Activated CD8-positive, alpha-beta memory T cell treated with anti-CD3 and anti-CD28 coated beads, Interleukin-2, amount 50 U/mL, for 24 hours (primary cell): ENCODE results near the gene ATP6V1A.
"Not testable (repeated sequence)": the region's sequence is repeated elsewhere in the genome, so short reads cannot be mapped to it uniquely, and the experiment has no call there.

ENCODE experiments used
- DNase-seq: peaks from one replicate; pipeline ENCODE4 v3.0.0-alpha.2; 2020; ENCODE audit errors: extremely low read depth

The ATP6V1A gene

DNA sequence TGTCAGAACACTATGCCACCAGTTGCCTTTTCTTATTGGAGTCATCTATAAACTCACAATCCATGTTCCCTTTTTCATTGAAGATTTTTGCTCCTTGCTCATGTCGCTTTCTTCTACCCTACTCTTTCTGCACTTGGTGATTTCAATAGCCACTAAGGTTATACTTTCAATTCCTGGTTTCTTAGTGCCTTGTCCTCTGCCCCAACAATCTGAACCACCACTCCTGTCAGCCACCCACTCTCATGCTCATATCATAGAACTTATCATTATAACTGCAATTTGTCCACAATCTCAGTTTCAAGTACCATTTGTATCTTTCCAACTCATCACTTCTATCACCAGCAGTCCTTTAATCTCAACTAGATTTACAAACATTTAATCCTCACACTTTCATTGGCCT, 81.8 kb downstream of the ATP6V1A start:
- no peak for DNase-seq

GRCh38 chr3:113829576-113830354, 82.9 kb downstream of the ATP6V1A start:
- DNase-seq: no peak

DNA sequence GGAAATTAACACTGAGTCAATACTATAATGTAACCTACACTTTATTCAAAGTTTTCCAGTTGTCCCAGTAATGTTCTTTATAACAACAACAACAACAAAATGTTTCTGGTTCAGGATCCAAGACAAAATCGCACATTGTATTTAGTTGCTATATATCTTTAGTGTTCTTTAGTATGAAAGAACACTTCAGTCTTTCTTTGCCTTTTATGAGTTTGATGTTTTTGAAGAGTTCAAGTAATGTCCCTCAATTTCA, 84.2 kb downstream of the ATP6V1A start:
- no peak for DNase-seq

- no peak for DNase-seq
Observed at GRCh38 chr3:113832477-113833164, 85.8 kb downstream of the ATP6V1A start.

DNA sequence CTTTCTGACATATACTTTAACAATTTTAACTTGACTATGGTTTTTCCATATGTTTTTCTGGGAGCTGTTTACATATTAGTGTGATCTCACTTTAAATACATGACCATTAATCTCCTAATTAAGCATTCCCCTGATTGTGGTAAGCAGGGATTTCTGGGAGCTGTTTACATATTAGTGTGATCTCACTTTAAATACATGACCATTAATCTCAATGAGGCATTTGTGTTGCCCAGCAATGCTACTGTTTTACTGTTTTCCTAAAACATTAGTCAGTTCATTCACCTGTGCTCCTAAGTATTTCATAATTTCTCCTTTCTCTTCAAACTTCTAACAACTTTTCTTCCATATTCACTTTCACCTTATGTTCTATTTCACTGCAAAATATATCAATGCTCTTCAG, 88.1 kb downstream of the ATP6V1A start:
- DNase-seq: no peak

GRCh38 chr3:113838631-113839209, 91.9 kb downstream of the ATP6V1A start, which contains the start of gene GRAMD1C:
Gene GRAMD1C (plus strand): TSS chr3:113838788. CDS start chr3:113838910, 122 bp downstream.
- peak; percentile 58 for DNase-seq

- no peak for DNase-seq
Observed at GRCh38 chr3:113839551-113839950, 92.7 kb downstream of the ATP6V1A start.

DNA sequence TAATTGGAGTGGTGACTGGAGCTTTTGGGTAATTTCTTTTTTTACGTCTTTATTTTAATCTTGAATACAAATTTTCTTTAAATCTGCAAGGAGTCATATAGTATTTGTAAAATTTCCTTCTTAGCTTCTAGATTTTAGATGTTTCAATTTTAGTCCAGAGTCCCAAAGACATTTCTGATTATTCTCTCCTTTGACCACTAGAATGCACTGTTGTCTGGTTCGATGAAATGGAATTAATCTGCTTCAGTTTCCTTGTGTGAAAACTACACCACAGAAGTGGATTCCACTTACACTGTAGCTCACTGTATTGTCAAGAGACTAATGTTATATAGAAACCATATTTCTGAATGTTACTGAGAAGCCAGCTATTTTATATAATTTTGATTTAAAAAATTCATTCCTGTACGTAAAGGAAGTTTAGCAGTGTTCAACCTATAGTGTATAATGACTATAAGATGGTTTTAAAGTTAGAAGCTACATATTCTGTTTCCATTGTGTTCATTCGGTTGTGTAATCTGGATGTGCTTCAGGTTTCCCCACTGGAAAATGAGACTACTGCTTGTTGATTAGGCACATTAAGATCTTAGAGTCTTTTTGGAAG, 97.9 kb downstream of the ATP6V1A start:
- no peak for DNase-seq

- no peak for DNase-seq
Observed at GRCh38 chr3:113847247-113847646, 100.4 kb downstream of the ATP6V1A start.

DNA sequence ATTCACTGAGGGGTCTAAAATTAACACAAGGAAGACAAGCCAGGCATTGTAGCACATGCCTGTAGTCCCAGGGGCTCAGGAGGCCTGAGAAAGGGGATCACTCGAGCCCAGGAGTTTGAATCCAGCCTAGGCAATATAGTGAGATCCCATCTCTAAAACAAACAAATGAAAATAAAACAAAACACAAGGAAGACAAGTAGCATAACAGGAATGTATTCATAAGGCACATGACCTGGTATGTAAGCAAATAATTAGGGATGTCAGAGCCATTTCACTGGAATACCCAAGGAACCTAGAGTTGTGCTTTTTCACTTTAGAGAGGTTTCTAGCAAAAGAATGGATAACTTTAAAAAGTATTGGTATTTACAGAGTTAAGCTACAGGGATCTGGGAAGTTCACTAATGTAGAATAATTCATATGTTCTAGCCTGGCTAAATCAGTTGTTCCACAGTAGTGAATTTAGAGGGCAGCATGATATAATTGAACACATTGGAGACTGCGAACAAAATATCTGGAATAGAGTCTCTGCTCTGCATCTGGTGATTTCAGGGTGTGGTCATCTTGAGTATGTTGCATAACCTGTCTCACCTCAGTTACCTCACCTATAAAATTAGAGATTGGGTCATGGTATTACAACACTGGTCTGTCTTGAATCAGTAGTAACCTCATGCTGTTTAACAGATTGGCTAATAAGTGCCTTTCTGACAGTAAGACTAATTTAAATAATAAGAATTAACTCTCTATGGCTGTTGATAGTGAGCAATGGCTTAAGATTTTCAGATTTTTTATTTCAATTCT, 101.0 kb downstream of the ATP6V1A start:
- DNase-seq: no peak

GRCh38 chr3:113849071-113849470, 102.2 kb downstream of the ATP6V1A start:
- DNase-seq: not testable (repeated sequence)

DNA sequence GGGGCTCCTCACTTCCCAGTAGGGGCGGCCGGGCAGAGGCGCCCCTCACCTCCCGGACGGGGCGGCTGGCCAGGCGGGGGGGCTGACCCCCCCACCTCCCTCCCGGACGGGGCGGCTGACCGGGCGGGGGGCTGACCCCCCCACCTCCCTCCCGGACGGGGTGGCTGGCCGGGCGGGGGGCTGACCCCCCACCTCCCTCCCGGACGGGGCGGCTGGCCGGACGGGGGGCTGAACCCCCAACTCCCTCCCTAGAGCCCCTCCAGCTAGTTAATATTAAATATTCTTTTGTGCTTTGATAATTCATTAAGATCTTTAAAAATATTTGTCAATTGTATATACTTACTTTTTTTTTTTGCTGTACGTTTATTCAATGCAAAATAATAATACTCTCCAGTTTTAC, 103.0 kb downstream of the ATP6V1A start:
- DNase-seq: not testable (repeated sequence)

- not testable (repeated sequence) for DNase-seq
Observed at GRCh38 chr3:113850391-113850790, 103.6 kb downstream of the ATP6V1A start.

GRCh38 chr3:113852506-113852905, 105.7 kb downstream of the ATP6V1A start:
- DNase-seq: no peak
